Measurements from ENCODE around the gene SLC38A1. TPM values are rescaled to one million over a fixed set of nuclear protein-coding genes. Genes with fewer than 3 reads are reported as not detected.

Gene SLC38A1
- polyA plus RNA-seq, 4 donors, result 3.6 to 50.8 (median 21.6) TPM

DNA sequence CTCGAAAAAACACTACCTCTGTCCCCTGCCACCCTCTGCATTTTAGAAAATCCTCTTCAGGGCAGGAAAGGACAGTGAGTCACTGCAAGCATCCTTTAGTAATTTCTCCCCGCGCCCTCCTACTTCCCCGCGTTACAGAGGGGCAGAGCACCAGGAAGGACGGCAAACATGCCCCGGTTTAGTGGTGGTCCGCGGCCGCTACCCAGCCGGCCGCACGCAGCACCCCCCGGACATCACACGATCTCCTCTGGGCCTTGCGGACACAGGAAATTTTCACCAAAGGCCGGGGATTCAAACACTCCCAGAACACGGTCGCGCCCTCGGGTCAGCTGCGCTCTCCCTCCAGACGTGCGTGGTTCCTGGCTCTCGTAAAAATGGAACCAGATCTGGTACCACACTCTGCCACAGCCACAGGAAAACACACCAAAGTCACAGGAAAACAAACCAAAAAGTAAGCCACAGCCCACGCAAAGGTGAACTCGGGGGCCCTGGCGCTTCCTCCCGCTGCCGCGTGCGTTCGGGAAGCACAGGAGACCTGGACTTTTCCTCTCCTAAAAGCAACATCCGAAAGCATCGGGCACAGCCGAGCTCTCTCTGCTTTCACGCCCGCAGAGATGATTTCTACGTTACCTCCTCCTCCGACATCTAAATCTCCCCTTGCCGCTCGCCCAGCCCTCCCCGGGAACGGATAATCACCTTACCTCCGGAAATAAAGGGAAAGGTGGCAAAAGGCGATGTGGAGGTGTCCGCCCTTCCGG, 839 bp downstream of the SLC38A1 start:
- peaks cover 5 to 15% (median 8%) of the 10 kb centered on the region in 3 donors for H3K4me1 ChIP-seq (ENCODE audit: control insufficient read depth in 3 of 3, insufficient read depth in 2 of 3, low read depth in 1 of 3, low read length in 2 of 3)
- 0% methylated on average over 47 to 48 of the region's 48 CpGs for WGBS, 3 donors
- H3K4me3 ChIP-seq (ENCODE audit: low read depth in 1 of 3, low read length in 3 of 3), result peak overlapping the region; percentile 70 to 92 (median 92)
- peak overlapping the region; percentile 91 to 96 (median 91) for H3K27ac ChIP-seq (ENCODE audit: low read depth in 1 of 3, low read length in 2 of 3)
- no peak for FAIRE-seq
- peak; percentile 40 to 82 for DNase-seq
- no peaks in the 10 kb centered on the region for H3K36me3 ChIP-seq (ENCODE audit: control insufficient read depth in 3 of 3, insufficient read depth in 2 of 3, low read depth in 1 of 3, low read length in 3 of 3)
- H3K9me3 ChIP-seq (ENCODE audit: control insufficient read depth in 2 of 2, insufficient read depth in 1 of 2, low read depth in 1 of 2, low read length in 1 of 2), result no peaks in the 10 kb centered on the region
- H3K27me3 ChIP-seq (ENCODE audit: control insufficient read depth in 3 of 3, insufficient read depth in 3 of 3, low read length in 3 of 3), result peaks cover 0 to 17% (median 0%) of the 10 kb centered on the region in 3 donors

DNA sequence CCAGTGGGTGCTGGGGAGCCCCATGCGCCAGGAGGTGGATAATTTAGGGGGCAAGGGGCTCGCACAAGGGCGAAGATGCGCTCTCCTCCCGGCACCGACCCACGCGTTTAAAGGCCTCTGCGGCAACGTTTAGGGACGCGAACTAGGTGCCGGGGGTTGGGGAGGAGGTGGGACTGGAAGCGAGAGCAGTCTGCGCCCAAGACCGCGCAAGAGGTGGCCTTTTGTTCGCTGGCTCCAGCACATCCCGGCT, 1.3 kb downstream of the SLC38A1 start:
- H3K27ac ChIP-seq (ENCODE audit: low read depth in 1 of 3, low read length in 2 of 3), result peak overlapping the region; percentile 91 to 96 (median 91)
- H3K4me1 ChIP-seq (ENCODE audit: control insufficient read depth in 3 of 3, insufficient read depth in 2 of 3, low read depth in 1 of 3, low read length in 2 of 3), result peaks cover 5 to 15% (median 8%) of the 10 kb centered on the region in 3 donors
- peak overlapping the region; percentile 70 to 92 (median 92) for H3K4me3 ChIP-seq (ENCODE audit: low read depth in 1 of 3, low read length in 3 of 3)
- DNase-seq (peak in 1 of 2 donors; percentile 34), FAIRE-seq (no peak)
- H3K9me3 ChIP-seq (ENCODE audit: control insufficient read depth in 2 of 2, insufficient read depth in 1 of 2, low read depth in 1 of 2, low read length in 1 of 2), result no peaks in the 10 kb centered on the region
- no peaks in the 10 kb centered on the region for H3K36me3 ChIP-seq (ENCODE audit: control insufficient read depth in 3 of 3, insufficient read depth in 2 of 3, low read depth in 1 of 3, low read length in 3 of 3)
- H3K27me3 ChIP-seq (ENCODE audit: control insufficient read depth in 3 of 3, insufficient read depth in 3 of 3, low read length in 3 of 3), result peaks cover 0 to 17% (median 0%) of the 10 kb centered on the region in 3 donors
- WGBS, 3 donors, result 0 to 2% (median 0%) methylated on average over 17 to 19 of the region's 19 CpGs

DNA sequence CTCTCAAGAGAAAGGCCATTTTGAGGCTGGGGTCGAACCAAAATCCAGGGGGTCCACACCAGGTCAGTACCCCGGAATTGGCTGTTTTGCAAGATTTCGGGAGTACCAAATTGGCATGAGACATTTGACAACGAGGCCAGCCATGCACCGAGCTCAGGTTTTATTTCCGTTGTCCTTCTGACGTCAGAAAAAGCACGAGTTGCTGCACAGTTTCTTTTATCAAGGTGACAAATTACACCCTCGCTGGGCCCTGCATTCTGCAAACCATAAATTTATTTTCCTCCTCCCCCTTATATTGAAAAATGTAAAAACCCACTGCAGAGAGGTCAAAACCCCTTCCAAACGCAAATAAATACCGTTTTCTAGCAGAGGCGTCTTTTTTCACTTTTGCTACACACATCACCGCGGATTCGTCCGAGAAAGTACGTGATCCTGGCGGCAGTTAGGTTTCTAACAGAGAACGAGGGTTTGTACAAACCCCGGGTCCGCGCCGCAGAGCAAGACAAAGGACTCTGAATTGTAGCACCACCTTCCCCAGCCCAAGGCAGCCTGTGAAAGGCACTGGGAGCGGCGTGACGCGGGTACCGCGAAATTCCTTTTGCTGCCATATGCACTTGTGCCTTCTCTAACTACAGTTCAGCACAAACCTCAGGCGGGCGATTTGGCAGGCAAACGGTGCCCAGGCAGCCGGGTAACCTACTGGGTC, 1.8 kb downstream of the SLC38A1 start:
- Histone ChIP-seq H3K27ac (ENCODE audit: low read depth in 1 of 3, low read length in 2 of 3) (peak overlapping the region; percentile 91 to 96 (median 91)), H3K27me3 (ENCODE audit: control insufficient read depth in 3 of 3, insufficient read depth in 3 of 3, low read length in 3 of 3) (peaks cover 0 to 17% (median 0%) of the 10 kb centered on the region in 3 donors), H3K9me3 (ENCODE audit: control insufficient read depth in 2 of 2, insufficient read depth in 1 of 2, low read depth in 1 of 2, low read length in 1 of 2) (no peaks in the 10 kb centered on the region), H3K36me3 (ENCODE audit: control insufficient read depth in 3 of 3, insufficient read depth in 2 of 3, low read depth in 1 of 3, low read length in 3 of 3) (no peaks in the 10 kb centered on the region), H3K4me3 (ENCODE audit: low read depth in 1 of 3, low read length in 3 of 3) (peak overlapping the region; percentile 70 to 92 (median 92)), H3K4me1 (ENCODE audit: control insufficient read depth in 3 of 3, insufficient read depth in 2 of 3, low read depth in 1 of 3, low read length in 2 of 3) (peaks cover 5 to 15% (median 8%) of the 10 kb centered on the region in 3 donors)
- FAIRE-seq (no peak), DNase-seq (peak; percentile 78 to 87)
- WGBS, 3 donors, result 1 to 8% (median 3%) methylated on average over 33 of the region's 33 CpGs

DNA sequence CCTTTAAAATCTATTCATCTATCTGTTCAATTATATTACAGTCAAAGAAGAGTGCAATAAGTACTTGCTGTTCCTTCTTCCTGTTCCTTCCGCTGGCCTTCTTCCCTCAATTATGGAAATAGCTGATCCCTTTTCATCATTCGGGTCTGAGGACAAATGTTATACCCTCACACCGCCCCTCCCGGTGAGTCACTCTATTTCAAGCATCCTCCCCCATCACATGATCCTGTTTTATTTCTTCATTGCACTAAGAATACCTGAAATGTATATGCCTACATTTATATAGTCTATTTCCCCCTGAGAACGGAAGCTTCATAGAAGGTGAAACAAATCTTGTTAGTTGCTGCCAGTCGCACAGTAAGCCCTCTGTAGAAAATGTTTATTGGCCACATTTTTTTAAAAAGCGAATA, 2.5 kb downstream of the SLC38A1 start:
- FAIRE-seq, result no peak
- Histone ChIP-seq H3K27me3 (ENCODE audit: control insufficient read depth in 3 of 3, insufficient read depth in 3 of 3, low read length in 3 of 3) (peaks cover 0 to 17% (median 0%) of the 10 kb centered on the region in 3 donors), H3K27ac (ENCODE audit: low read depth in 1 of 3, low read length in 2 of 3) (peak overlapping the region; percentile 22 to 96 (median 42))

DNA sequence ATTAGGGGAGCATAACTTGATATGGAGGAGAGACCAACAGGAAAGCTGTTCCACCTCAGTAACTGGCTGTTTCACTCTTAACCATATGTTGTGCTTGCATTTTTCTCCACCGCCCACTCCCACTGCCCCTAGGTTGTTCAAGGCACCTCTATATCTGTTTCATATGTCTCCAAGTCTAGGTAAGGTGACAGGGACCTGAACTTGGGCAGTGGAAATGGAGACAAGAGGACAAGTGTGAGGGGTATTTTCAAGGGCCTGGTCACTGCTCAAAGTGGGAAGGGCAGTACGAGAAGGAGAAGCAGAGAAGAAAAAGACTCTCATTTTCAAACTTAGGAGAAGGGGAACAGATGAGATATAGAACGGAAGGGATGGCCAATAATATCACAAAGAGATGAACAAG, 3.1 kb downstream of the SLC38A1 start:
- H3K36me3 ChIP-seq (ENCODE audit: control insufficient read depth in 3 of 3, insufficient read depth in 2 of 3, low read depth in 1 of 3, low read length in 3 of 3), result no peaks in the 10 kb centered on the region
- FAIRE-seq (no peak), DNase-seq (no peak)
- peaks cover 0 to 17% (median 0%) of the 10 kb centered on the region in 3 donors for H3K27me3 ChIP-seq (ENCODE audit: control insufficient read depth in 3 of 3, insufficient read depth in 3 of 3, low read length in 3 of 3)
- H3K4me1 ChIP-seq (ENCODE audit: control insufficient read depth in 3 of 3, insufficient read depth in 2 of 3, low read depth in 1 of 3, low read length in 2 of 3), result peaks cover 5 to 22% (median 8%) of the 10 kb centered on the region in 3 donors
- peak overlapping the region in 1 of 3 donors; percentile 12 for H3K4me3 ChIP-seq (ENCODE audit: low read depth in 1 of 3, low read length in 3 of 3)
- WGBS, 3 donors, result 75 to 92% (median 79%) methylated on average over 3 of the region's 3 CpGs
- H3K27ac ChIP-seq (ENCODE audit: low read depth in 1 of 3, low read length in 2 of 3), result peak overlapping the region in 2 of 3 donors; percentile 20 to 96
- no peaks in the 10 kb centered on the region for H3K9me3 ChIP-seq (ENCODE audit: control insufficient read depth in 2 of 2, insufficient read depth in 1 of 2, low read depth in 1 of 2, low read length in 1 of 2)

More for the DNA sequence above, 2.5 kb downstream of the SLC38A1 start:
- Histone ChIP-seq H3K36me3 (ENCODE audit: control insufficient read depth in 3 of 3, insufficient read depth in 2 of 3, low read depth in 1 of 3, low read length in 3 of 3) (no peaks in the 10 kb centered on the region), H3K4me3 (ENCODE audit: low read depth in 1 of 3, low read length in 3 of 3) (peak overlapping the region in 2 of 3 donors; percentile 70 to 92), H3K9me3 (ENCODE audit: control insufficient read depth in 2 of 2, insufficient read depth in 1 of 2, low read depth in 1 of 2, low read length in 1 of 2) (no peaks in the 10 kb centered on the region), H3K4me1 (ENCODE audit: control insufficient read depth in 3 of 3, insufficient read depth in 2 of 3, low read depth in 1 of 3, low read length in 2 of 3) (peaks cover 5 to 16% (median 8%) of the 10 kb centered on the region in 3 donors)
- WGBS, 3 donors, result 21 to 40% (median 29%) methylated on average over 7 of the region's 7 CpGs
- DNase-seq, result peak; percentile 35 to 76

DNA sequence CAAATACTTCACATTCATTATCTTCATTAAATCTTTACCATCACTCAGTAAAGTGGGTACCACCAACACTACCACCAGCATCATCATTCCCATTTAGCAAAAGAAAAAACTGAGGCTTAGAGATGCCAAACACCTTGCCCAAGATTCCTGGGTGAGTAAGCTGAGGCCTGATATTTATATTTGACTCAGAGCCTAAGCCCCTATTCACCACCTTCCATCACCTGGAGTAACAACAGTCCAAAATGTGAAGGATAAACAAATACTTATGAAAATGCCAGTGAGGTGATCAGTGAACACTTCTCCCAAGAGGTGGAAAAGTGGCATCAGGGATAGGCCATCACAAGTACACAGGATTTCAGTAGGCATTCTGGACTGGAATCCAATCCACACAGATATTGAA, 3.7 kb downstream of the SLC38A1 start:
- DNase-seq, result no peak
- FAIRE-seq, result no peak
- H3K4me1 ChIP-seq (ENCODE audit: control insufficient read depth in 3 of 3, insufficient read depth in 2 of 3, low read depth in 1 of 3, low read length in 2 of 3), result peaks cover 5 to 22% (median 8%) of the 10 kb centered on the region in 3 donors
- H3K4me3 ChIP-seq (ENCODE audit: low read depth in 1 of 3, low read length in 3 of 3), result no peak overlapping the region
- no peaks in the 10 kb centered on the region for H3K36me3 ChIP-seq (ENCODE audit: control insufficient read depth in 3 of 3, insufficient read depth in 2 of 3, low read depth in 1 of 3, low read length in 3 of 3)
- H3K9me3 ChIP-seq (ENCODE audit: control insufficient read depth in 2 of 2, insufficient read depth in 1 of 2, low read depth in 1 of 2, low read length in 1 of 2), result no peaks in the 10 kb centered on the region
- peaks cover 0 to 17% (median 0%) of the 10 kb centered on the region in 3 donors for H3K27me3 ChIP-seq (ENCODE audit: control insufficient read depth in 3 of 3, insufficient read depth in 3 of 3, low read length in 3 of 3)
- H3K27ac ChIP-seq (ENCODE audit: low read depth in 1 of 3, low read length in 2 of 3), result no peak overlapping the region

DNA sequence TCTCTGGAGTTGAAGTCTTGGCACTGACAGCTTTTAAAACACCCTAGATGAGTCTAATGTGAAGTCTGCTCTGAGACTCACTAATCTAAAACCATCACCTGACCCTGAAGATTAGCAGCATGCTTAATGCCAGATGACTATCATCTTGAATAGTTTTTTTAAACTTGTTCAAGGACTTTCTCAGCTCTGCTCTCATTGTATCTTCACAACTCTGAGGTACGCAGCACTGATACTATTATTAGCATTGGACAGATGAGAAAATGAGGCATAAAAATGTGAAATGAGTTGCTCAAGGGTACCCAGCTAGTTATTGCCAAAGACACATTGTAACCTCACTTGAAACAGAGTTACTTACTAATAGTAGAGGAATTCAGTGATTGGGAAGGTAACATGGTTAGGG, 4.8 kb downstream of the SLC38A1 start:
- FAIRE-seq, result no peak
- 2 to 77% (median 45%) methylated on average over 1 of the region's 1 CpG for WGBS, 3 donors
- H3K4me1 ChIP-seq (ENCODE audit: control insufficient read depth in 3 of 3, insufficient read depth in 2 of 3, low read depth in 1 of 3, low read length in 2 of 3), result peaks cover 5 to 26% (median 8%) of the 10 kb centered on the region in 3 donors
- H3K9me3 ChIP-seq (ENCODE audit: control insufficient read depth in 2 of 2, insufficient read depth in 1 of 2, low read depth in 1 of 2, low read length in 1 of 2), result no peaks in the 10 kb centered on the region
- no peak overlapping the region for H3K27ac ChIP-seq (ENCODE audit: low read depth in 1 of 3, low read length in 2 of 3)
- no peaks in the 10 kb centered on the region for H3K36me3 ChIP-seq (ENCODE audit: control insufficient read depth in 3 of 3, insufficient read depth in 2 of 3, low read depth in 1 of 3, low read length in 3 of 3)
- H3K27me3 ChIP-seq (ENCODE audit: control insufficient read depth in 3 of 3, insufficient read depth in 3 of 3, low read length in 3 of 3), result peaks cover 0 to 17% (median 0%) of the 10 kb centered on the region in 3 donors
- DNase-seq, result no peak
- H3K4me3 ChIP-seq (ENCODE audit: low read depth in 1 of 3, low read length in 3 of 3), result no peak overlapping the region

DNA sequence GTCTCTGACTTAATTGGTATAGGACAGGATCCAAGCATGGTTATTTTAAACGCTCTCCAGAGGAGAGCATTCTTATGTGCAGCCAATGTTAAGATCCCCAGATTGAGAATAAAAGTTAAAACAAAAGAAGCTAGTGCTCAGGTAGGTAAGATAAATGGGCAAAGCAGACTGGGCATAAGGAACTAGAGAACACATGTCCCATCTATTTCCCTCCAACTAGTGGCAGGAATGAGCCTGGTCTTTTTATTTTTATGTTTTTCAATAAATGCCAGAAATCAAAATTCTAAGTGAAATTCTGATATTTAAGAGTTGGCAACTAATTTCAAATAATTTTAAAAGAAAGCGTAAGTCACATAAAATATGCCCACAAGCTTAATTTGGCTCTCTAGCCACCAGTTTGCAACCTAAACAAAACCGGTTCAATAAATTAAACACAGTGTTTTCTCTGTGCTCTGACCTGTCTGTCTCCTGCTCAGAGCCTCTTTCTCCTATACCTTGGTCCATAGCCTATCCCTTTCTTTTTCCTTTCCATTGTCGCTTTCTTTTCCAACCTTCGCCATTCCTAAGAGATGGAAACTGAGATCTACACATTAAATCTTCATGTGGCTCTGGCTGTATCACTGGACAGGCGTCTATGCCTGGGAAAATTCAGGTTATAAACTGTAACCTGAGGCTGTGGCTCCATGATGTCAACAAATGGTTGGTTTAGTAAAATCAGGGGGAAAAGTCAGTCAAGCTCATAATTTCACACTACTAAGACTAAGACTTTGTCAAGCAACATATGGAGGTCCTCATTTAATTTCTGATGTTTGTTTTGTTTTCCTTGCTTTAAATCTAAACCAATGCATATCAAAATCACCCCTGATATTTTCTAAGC, 5.5 kb downstream of the SLC38A1 start:
- Histone ChIP-seq H3K36me3 (ENCODE audit: control insufficient read depth in 3 of 3, insufficient read depth in 2 of 3, low read depth in 1 of 3, low read length in 3 of 3) (no peaks in the 10 kb centered on the region), H3K27ac (ENCODE audit: low read depth in 1 of 3, low read length in 2 of 3) (no peak overlapping the region), H3K27me3 (ENCODE audit: control insufficient read depth in 3 of 3, insufficient read depth in 3 of 3, low read length in 3 of 3) (peaks cover 0 to 14% (median 0%) of the 10 kb centered on the region in 3 donors), H3K9me3 (ENCODE audit: control insufficient read depth in 2 of 2, insufficient read depth in 1 of 2, low read depth in 1 of 2, low read length in 1 of 2) (no peaks in the 10 kb centered on the region), H3K4me3 (ENCODE audit: low read depth in 1 of 3, low read length in 3 of 3) (no peak overlapping the region), H3K4me1 (ENCODE audit: control insufficient read depth in 3 of 3, insufficient read depth in 2 of 3, low read depth in 1 of 3, low read length in 2 of 3) (peaks cover 5 to 26% (median 8%) of the 10 kb centered on the region in 3 donors)
- DNase-seq (no peak), FAIRE-seq (no peak)
- WGBS, 3 donors, result 83 to 85% (median 84%) methylated on average over 6 of the region's 6 CpGs

Data from small intestine (tissue), 7 donors.